GM12891 (cell line): ENCODE results near the gene SPIN3.

Experiments used
- PAX5 ChIP-seq: IDR thresholded peaks from 2 replicates; pipeline ENCODE4 v1.6.1; 2011; ENCODE audit warnings: low read length, moderate library complexity, mild to moderate bottlenecking; ENCODE audit not compliant: insufficient read depth, severe bottlenecking
- POLR2A ChIP-seq: IDR thresholded peaks from 2 replicates; pipeline ENCODE4 v1.6.1; 2011; ENCODE audit warnings: low read depth, low read length, control low read depth
- POLR2AphosphoS5 ChIP-seq: IDR thresholded peaks from 2 replicates; pipeline ENCODE4 v1.6.1; 2011; ENCODE audit warnings: low read depth, low read length, control low read depth
- POU2F2 ChIP-seq: IDR thresholded peaks from 2 replicates; pipeline ENCODE4 v1.6.1; 2011; ENCODE audit warnings: low read depth, mild to moderate bottlenecking, control low read depth, low read length, moderate library complexity
- SPI1 ChIP-seq: IDR thresholded peaks from 2 replicates; pipeline ENCODE4 v1.6.1; 2011; ENCODE audit warnings: low read depth, low read length, control low read depth
- TAF1 ChIP-seq: IDR thresholded peaks from 2 replicates; pipeline ENCODE4 v1.6.1; 2011; ENCODE audit warnings: low read depth, low read length, control low read depth

- no peak for TF ChIP-seq POLR2AphosphoS5
- TF ChIP-seq TAF1 = no peak
- no peak for TF ChIP-seq POLR2A
- no peak for TF ChIP-seq PAX5
- TF ChIP-seq SPI1 = no peak
- TF ChIP-seq POU2F2 = no peak
These were observed 48.9 kb upstream of the SPIN3 start for GRCh38 chrX:57044245-57044644.
